ENCODE measurements around the gene PPIF. TPM values are rescaled to one million over a fixed set of nuclear protein-coding genes. Genes with fewer than 3 reads are reported as not detected.

PPIF gene
- total RNA-seq, 6 donors from 2014 or later: 19.3 to 46.5 (median 31.2) TPM

DNA sequence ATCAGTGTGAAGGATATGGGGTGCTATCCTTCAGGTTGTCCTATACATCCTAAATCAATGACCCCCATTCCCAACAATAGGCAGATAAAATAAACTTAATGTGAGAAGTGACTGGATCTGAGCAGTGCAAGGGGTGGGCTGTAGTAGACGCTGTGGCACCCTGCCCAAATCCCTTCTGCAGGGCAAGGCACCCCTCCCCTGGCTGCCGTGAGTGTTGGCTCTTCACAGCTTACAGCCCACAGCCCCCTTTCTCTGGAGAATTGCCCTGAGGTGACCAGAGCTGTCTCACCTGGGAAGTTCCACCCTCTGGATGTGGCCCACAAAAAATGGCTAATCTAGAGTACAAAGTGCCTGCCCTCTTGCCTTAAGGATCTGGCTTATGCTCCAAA lies 25.8 kb upstream of the PPIF start:
- Histone ChIP-seq H3K36me3 (no peaks in the 10 kb centered on the region), H3K9me3 (no peaks in the 10 kb centered on the region), H3K27me3 (no peaks in the 10 kb centered on the region), H3K4me1 (peaks cover 18 to 45% (median 26%) of the 10 kb centered on the region in 4 donors), H3K4me3 (no peak overlapping the region), H3K27ac (peak overlapping the region in 2 of 4 donors; percentile 12 to 54)
- TF ChIP-seq CTCF (IDR thresholded peaks at IDR 0.05) (no peak), POLR2AphosphoS5 (IDR thresholded peaks at IDR 0.05) (no peak), POLR2A (IDR thresholded peaks at IDR 0.05) (no peak), EP300 (IDR thresholded peaks at IDR 0.05) (no peak)
- ATAC-seq (ENCODE audit: low FRiP score in 2 of 2) (no peak), DNase-seq (no peak)
- 66 to 74% methylated on average over 2 of the region's 2 CpGs for WGBS, 2 donors

GRCh38 chr10:79321951-79322350 lies 25.3 kb upstream of the PPIF start:
- Histone ChIP-seq H3K27me3 (no peaks in the 10 kb centered on the region), H3K36me3 (no peaks in the 10 kb centered on the region), H3K4me3 (no peak overlapping the region), H3K27ac (no peak overlapping the region), H3K4me1 (peaks cover 15 to 40% (median 22%) of the 10 kb centered on the region in 4 donors), H3K9me3 (no peaks in the 10 kb centered on the region)
- DNase-seq (no peak), ATAC-seq (ENCODE audit: low FRiP score in 2 of 2) (no peak)
- TF ChIP-seq POLR2A (IDR thresholded peaks at IDR 0.05): no peak
- TF ChIP-seq EP300 (IDR thresholded peaks at IDR 0.05): no peak
- TF ChIP-seq POLR2AphosphoS5 (IDR thresholded peaks at IDR 0.05): no peak
- no peak for TF ChIP-seq CTCF (IDR thresholded peaks at IDR 0.05)

DNA sequence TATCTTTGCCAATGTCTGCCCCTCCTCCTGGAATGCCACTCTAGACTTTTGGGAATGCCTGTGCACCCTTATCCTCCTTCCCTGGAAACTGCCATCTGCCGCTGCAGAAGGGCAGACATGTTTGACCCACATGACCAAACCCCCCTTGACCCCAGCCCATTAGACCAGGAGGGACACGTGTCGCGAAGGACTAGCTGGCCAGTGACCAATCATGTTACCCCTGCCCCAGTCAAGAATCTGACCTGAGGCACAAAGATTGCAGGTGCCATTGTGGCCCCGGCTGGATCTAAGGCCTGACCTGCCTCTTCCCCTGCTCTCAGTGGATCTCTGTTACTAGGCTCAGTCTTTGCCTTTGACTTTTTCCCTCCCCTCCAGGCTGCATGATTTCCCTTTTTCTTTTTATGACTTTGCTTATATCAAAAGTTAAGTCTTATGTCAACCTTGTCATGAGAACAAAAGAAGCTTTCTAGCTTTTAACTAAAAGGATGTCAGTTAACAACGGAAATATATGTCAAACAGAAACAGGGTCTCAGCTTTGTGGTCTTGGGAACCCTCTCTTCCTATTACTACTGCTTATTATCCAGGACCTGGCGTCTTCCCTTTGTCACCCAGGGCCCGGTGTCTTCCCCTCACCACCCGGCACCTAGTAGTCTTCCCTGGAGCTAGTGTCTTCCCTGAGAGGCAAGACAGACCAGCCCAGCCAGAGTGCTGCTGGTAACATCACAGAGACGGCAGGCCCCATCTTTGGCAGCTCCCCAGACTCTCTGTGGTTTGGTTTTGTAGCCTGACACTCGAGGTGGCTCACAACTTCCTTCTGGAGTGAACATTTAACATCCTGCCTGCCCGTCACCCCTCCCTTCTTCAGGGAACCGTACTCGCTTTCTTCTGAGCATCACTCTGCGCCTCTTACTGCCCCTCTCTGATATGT lies 24.4 kb upstream of the PPIF start:
- DNase-seq: peak in 1 of 2 donors; percentile 81
- peak overlapping the region; percentile 22 to 64 (median 50) for H3K27ac ChIP-seq
- peak; percentile 30 to 69 for ATAC-seq (ENCODE audit: low FRiP score in 2 of 2)

DNA sequence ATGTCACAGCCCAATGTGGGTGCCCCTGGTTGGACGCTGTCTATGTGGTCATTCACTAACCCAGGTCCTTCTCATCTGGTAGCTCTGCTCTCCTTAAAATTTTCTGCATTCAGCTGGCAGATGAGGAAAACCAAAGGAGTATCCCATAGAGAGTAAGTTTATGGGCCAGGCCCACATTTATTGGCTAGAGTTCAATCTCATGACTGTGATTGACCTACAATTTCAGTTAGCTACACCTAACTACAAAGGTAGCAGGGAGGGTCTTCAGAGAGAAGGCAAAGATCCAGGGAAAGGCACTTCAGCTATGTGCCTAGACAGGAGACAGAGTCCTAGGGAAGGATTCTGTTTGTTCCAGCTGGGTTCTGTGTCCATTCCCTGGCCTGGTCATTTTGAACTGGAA lies 23.7 kb upstream of the PPIF start:
- peaks cover 4 to 25% (median 13%) of the 10 kb centered on the region in 4 donors for H3K4me1 ChIP-seq
- H3K9me3 ChIP-seq: no peaks in the 10 kb centered on the region
- H3K36me3 ChIP-seq: no peaks in the 10 kb centered on the region
- DNase-seq (no peak), ATAC-seq (ENCODE audit: low FRiP score in 2 of 2) (no peak)
- WGBS, 2 donors: 73 to 76% methylated on average over 1 of the region's 1 CpG
- H3K27ac ChIP-seq: peak overlapping the region in 2 of 4 donors; percentile 28 to 49
- TF ChIP-seq POLR2A (IDR thresholded peaks at IDR 0.05) (no peak), CTCF (IDR thresholded peaks at IDR 0.05) (no peak), POLR2AphosphoS5 (IDR thresholded peaks at IDR 0.05) (no peak), EP300 (IDR thresholded peaks at IDR 0.05) (no peak)
- no peaks in the 10 kb centered on the region for H3K27me3 ChIP-seq
- H3K4me3 ChIP-seq: no peak overlapping the region

More for the DNA sequence above, 24.4 kb upstream of the PPIF start:
- Histone ChIP-seq H3K36me3 (no peaks in the 10 kb centered on the region), H3K27me3 (no peaks in the 10 kb centered on the region), H3K9me3 (no peaks in the 10 kb centered on the region), H3K4me3 (no peak overlapping the region), H3K4me1 (peaks cover 7 to 33% (median 14%) of the 10 kb centered on the region in 4 donors)
- 61% methylated on average over 15 of the region's 15 CpGs for WGBS, 2 donors
- TF ChIP-seq POLR2A (IDR thresholded peaks at IDR 0.05) (no peak), POLR2AphosphoS5 (IDR thresholded peaks at IDR 0.05) (peak in 1 of 2 donors; percentile 47)

DNA sequence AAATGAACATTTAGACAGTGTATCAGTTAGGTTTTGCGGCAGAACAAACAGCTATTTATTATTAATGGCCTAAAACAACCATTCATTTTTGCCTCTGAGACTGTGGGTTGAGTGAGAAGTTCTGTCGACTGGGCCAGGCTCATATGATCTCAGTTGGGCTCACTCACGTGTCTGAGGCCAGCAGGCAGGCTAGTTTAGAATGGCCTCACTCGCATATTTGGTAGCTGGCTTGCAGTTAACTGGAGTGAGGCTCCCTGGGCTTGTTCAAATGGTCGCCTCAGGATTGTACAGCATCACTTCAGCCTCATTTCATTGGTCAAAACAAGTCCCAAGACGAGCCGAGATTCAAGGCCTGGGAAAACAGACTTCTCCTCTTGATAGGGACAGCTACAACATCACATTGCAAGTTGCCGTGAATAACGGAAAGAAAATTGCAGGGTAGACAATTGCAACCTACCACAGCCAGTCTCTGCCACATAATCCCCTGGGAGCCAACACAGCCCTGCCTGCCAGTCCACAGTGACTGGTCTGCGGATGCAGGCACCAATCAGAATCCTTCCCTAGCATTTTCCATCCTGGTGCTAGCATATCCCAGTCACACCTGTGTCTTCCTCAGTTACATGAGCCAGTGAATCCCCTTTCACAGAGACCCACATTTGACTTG lies 23.1 kb upstream of the PPIF start:
- Histone ChIP-seq H3K27me3 (no peaks in the 10 kb centered on the region), H3K9me3 (no peaks in the 10 kb centered on the region), H3K36me3 (no peaks in the 10 kb centered on the region), H3K27ac (no peak overlapping the region), H3K4me3 (no peak overlapping the region), H3K4me1 (peaks cover 4 to 21% (median 13%) of the 10 kb centered on the region in 4 donors)
- TF ChIP-seq CTCF (IDR thresholded peaks at IDR 0.05): no peak
- no peak for TF ChIP-seq POLR2A (IDR thresholded peaks at IDR 0.05)
- no peak for TF ChIP-seq EP300 (IDR thresholded peaks at IDR 0.05)
- TF ChIP-seq POLR2AphosphoS5 (IDR thresholded peaks at IDR 0.05): no peak
- 89 to 95% methylated on average over 10 of the region's 10 CpGs for WGBS, 2 donors
- DNase-seq: no peak
- ATAC-seq (ENCODE audit: low FRiP score in 2 of 2): no peak
